K562 (cell line): Measurements from ENCODE around the gene TXNDC8. TPM values are rescaled to one million over a fixed set of nuclear protein-coding genes. Genes with fewer than 3 reads are reported as not detected.

Experiments
- DACH1 ChIP-seq: fragments of 450-650 bp; IDR thresholded peaks from 2 replicates; pipeline ENCODE4 v1.6.1; 2018; ENCODE audit not compliant: partially characterized antibody
- DDX20 ChIP-seq: fragments of 450-650 bp; IDR thresholded peaks from 2 replicates; pipeline ENCODE4 v1.6.1; 2016; ENCODE audit warnings: missing genetic modification characterization, low read depth, mild to moderate bottlenecking, missing compliant biosample characterization, moderate library complexity
- DEAF1 ChIP-seq: fragments of 450-650 bp; formaldehyde crosslinking; IDR thresholded peaks from 2 replicates; pipeline ENCODE4 v1.4.0; 2020; ENCODE audit warnings: mild to moderate bottlenecking, moderate library complexity
- MED1 ChIP-seq: sonication (generic); formaldehyde crosslinking; IDR thresholded peaks from 2 replicates; pipeline ENCODE4 v1.8.1; 2023; ENCODE audit warnings: missing genetic modification reagents, borderline replicate concordance
- MYBL2 ChIP-seq, 2 experiments: fragments of 450-650 bp in 1 of 2; sonication (generic) in 1 of 2; formaldehyde crosslinking in 1 of 2; IDR thresholded peaks; 2 replicates each; pipeline versions ENCODE4 v1.6.1 to v1.8.1; 2017 to 2022; ENCODE audit warnings: borderline replicate concordance in 1 of 2, inconsistent platforms in 1 of 2, low read depth in 1 of 2, mild to moderate bottlenecking in 1 of 2, missing genetic modification reagents in 1 of 2, moderate library complexity in 1 of 2
- RCOR1 ChIP-seq, 2 experiments: IDR thresholded peaks; 2 replicates each; pipeline ENCODE4 v1.6.1; 2012; ENCODE audit warnings: low read depth in 2 of 2, low read length in 2 of 2, borderline replicate concordance in 1 of 2, improper control_type of control experiment in 1 of 2
- XRCC5 ChIP-seq: fragments of 200-400 bp; formaldehyde crosslinking; IDR thresholded peaks from 2 replicates; pipeline ENCODE4 v1.6.1; 2017; ENCODE audit warnings: low read depth, mild to moderate bottlenecking, low read length
- ZNF133 ChIP-seq: fragments of 250-450 bp; sonication (Bioruptor Pico); IDR thresholded peaks from 2 replicates; pipeline ENCODE4 v1.4.0; 2020; ENCODE audit warnings: mild to moderate bottlenecking
- ZNF699 ChIP-seq: fragments of 250-450 bp; sonication (Bioruptor Pico); IDR thresholded peaks from 2 replicates; pipeline ENCODE4 v1.8.0; 2021; ENCODE audit warnings: mild to moderate bottlenecking, moderate library complexity; ENCODE audit not compliant: insufficient replicate concordance
- polyA plus RNA-seq, 8 experiments: library from polyadenylated mRNA; depleted of rRNA in 4 of 8; stranded (reverse) in 5 of 8; unstranded in 3 of 8; fragments of >200 nt; fragmentation: Nextera tagmentation in 2 of 8; fragmentation: Illumina TruSeq in 1 of 8; extraction: Ambion mirVana in 2 of 8; extraction: Trizol in 1 of 8; gene quantifications; 2 replicates each; pipeline versions ENCODE4 v1.2.1 to v1.2.3, GENCODE V29; 2011 to 2014; ENCODE audit warnings: inconsistent platforms in 1 of 8, missing spikeins in 1 of 8
- total RNA-seq, 7 experiments: library from RNA; depleted of rRNA in 6 of 7; stranded (reverse); fragments of >200 nt in 6 of 7; fragmentation: Illumina TruSeq in 2 of 7; extraction: Trizol in 2 of 7; gene quantifications; 2 replicates each; pipeline versions ENCODE4 v1.2.1 to v1.2.3, GENCODE V29; 2011 to 2021; ENCODE audit warnings: low replicate concordance in 1 of 7
- TF ChIP-seq, protein P1 (sequence below), 2 experiments: fragments of 450-650 bp; IDR thresholded peaks; 2 replicates each; pipeline ENCODE4 v1.6.1; 2016; ENCODE audit warnings: mild to moderate bottlenecking in 2 of 2, borderline replicate concordance in 1 of 2, low read depth in 1 of 2, moderate library complexity in 1 of 2
- TF ChIP-seq, protein P2 (sequence below): fragments of 150-350 bp; IDR thresholded peaks from 2 replicates; pipeline ENCODE4 v1.6.1; 2014; ENCODE audit warnings: low read depth, mild to moderate bottlenecking, low read length, borderline replicate concordance

TXNDC8 gene
- total and polyA plus RNA-seq, 9 of the 15 experiments (the other 6 are each of a cell fraction or from before 2014, with no cell fraction given): not detected

GRCh38 chr9:110343551-110343950 is 5.9 kb upstream of the TXNDC8 start (continued):
- TF ChIP-seq, protein P1, sequence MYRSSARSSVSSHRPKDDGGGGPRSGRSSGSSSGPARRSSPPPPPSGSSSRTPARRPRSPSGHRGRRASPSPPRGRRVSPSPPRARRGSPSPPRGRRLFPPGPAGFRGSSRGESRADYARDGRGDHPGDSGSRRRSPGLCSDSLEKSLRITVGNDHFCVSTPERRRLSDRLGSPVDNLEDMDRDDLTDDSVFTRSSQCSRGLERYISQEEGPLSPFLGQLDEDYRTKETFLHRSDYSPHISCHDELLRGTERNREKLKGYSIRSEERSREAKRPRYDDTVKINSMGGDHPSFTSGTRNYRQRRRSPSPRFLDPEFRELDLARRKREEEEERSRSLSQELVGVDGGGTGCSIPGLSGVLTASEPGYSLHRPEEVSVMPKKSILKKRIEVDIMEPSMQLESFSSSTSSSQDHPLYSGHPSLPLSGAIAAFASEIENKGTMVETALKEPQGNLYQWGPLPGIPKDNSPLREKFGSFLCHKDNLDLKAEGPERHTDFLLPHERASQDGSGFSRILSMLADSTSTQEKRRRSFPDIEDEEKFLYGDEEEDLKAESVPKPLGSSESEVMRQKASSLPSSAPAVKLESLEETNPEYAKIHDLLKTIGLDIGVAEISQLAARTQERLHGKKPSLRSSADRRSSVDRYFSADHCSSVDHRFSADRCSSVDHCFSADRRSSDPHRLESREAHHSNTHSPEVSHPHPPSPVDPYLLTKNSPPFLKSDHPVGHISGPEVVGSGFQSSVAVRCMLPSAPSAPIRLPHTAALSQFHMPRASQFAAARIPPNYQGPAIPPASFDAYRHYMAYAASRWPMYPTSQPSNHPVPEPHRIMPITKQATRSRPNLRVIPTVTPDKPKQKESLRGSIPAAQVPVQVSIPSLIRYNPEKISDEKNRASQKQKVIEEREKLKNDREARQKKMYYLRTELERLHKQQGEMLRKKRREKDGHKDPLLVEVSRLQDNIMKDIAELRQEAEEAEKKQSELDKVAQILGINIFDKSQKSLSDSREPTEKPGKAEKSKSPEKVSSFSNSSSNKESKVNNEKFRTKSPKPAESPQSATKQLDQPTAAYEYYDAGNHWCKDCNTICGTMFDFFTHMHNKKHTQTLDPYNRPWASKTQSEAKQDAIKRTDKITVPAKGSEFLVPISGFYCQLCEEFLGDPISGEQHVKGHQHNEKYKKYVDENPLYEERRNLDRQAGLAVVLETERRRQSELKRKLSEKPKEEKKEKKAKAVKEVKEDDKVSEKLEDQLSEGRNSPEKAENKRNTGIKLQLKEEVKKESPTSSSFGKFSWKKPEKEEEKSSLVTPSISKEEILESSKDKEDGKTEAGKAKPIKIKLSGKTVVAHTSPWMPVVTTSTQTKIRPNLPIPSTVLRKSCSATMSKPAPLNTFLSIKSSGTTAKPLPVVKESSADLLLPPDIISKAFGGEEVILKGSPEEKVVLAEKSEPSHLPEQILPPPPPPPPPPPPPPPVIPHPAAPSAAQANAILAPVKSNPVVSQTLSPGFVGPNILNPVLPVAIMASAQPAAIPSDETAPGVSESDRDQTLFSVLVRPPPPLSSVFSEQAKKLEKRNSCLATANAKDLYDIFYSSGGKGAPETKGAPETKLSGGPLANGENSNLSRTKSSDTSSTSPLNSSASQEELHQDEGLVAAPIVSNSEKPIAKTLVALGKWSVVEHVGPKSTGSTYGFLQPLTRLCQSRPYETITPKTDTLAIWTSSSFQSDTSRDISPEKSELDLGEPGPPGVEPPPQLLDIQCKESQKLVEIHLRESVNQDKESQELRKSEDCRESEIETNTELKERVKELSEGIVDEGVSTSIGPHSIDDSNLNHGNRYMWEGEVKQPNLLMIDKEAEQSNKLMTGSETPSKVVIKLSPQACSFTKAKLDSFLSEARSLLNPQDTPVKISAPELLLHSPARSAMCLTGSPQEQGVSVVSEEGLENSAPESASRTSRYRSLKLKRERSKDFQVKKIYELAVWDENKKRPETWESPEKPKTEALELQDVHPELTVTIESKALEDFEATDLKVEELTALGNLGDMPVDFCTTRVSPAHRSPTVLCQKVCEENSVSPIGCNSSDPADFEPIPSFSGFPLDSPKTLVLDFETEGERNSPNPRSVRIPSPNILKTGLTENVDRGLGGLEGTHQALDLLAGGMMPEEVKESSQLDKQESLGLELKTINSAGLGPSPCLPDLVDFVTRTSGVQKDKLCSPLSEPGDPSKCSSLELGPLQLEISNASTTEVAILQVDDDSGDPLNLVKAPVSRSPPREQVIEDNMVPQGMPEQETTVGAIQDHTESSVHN (IDR thresholded peaks at IDR 0.05; ENCODE audit: borderline replicate concordance in 1 of 2, low read depth in 1 of 2): no peak
- TF ChIP-seq XRCC5: no peak
- TF ChIP-seq MYBL2 (IDR thresholded peaks at IDR 0.05; ENCODE audit: low read depth): no peak
- TF ChIP-seq MYBL2 (CRISPR knock-in tag; IDR thresholded peaks at IDR 0.05; ENCODE audit: borderline replicate concordance): no peak
- no peak for TF ChIP-seq ZNF133
- TF ChIP-seq, protein P2, sequence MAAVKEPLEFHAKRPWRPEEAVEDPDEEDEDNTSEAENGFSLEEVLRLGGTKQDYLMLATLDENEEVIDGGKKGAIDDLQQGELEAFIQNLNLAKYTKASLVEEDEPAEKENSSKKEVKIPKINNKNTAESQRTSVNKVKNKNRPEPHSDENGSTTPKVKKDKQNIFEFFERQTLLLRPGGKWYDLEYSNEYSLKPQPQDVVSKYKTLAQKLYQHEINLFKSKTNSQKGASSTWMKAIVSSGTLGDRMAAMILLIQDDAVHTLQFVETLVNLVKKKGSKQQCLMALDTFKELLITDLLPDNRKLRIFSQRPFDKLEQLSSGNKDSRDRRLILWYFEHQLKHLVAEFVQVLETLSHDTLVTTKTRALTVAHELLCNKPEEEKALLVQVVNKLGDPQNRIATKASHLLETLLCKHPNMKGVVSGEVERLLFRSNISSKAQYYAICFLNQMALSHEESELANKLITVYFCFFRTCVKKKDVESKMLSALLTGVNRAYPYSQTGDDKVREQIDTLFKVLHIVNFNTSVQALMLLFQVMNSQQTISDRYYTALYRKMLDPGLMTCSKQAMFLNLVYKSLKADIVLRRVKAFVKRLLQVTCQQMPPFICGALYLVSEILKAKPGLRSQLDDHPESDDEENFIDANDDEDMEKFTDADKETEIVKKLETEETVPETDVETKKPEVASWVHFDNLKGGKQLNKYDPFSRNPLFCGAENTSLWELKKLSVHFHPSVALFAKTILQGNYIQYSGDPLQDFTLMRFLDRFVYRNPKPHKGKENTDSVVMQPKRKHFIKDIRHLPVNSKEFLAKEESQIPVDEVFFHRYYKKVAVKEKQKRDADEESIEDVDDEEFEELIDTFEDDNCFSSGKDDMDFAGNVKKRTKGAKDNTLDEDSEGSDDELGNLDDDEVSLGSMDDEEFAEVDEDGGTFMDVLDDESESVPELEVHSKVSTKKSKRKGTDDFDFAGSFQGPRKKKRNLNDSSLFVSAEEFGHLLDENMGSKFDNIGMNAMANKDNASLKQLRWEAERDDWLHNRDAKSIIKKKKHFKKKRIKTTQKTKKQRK: no peak
- no peak for TF ChIP-seq ZNF699 (CRISPR knock-in tag)
- no peak for TF ChIP-seq DDX20 (tag)
- no peak for TF ChIP-seq RCOR1 (IDR thresholded peaks at IDR 0.05; ENCODE audit: borderline replicate concordance in 1 of 2, low read depth in 2 of 2, low read length in 2 of 2)
- TF ChIP-seq DACH1: no peak
- TF ChIP-seq MED1: no peak
- TF ChIP-seq DEAF1 (CRISPR knock-in tag): no peak
